Measurements from ENCODE around the gene MLLT6. TPM values are rescaled to one million over a fixed set of nuclear protein-coding genes. Genes with fewer than 3 reads are reported as not detected.

The MLLT6 gene
- total and polyA plus RNA-seq, 2 of the 13 experiments (the other 11 are each of a cell fraction or from before 2014, with no cell fraction given) = 50.7 to 69.5 TPM

DNA sequence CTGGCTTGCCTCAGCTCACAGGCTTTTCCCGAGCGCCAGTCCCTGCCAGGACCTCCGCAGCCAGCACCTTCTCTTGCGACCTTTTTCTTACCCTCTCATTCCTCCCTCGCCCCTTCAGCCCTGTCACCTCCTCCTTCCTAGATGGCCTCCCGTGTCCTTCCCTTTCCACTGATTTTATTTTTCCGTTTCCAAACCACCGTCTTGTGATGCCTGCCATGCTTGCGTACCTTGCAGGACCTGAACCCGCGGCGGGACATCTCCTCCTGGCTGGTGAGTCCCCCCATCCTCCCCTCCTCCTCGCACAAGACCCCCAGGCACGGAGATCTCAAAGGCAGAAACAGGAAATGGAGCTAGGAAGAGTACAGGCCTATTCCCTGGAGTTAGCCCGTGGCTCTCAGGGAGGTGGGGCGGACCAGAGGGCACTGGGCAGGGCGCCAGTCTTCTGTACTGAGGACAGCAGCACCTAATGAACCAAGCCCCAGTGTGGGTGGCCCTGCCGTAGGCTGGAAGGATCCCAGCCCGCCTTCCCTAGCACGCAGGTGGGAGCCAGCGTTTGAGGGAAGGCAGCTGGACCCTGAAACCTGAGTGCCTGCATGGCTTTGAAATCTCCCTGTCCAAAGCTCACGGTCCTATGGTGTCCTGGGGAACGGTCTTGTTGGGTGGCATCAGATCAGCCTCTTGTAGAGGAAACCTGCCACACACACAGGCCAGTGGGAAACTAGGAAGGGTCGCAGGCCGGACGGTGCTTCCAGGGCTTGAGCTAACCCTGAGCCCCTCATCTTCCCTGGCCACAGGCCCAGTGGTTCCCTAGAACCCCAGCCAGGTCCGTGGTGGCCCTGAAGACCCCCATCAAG, 25.7 kb downstream of the MLLT6 start (continued):
- 0 out of 2 replicates have a peak, but pooled peaks have one; percentile 71 for TF ChIP-seq ZHX1 (CRISPR knock-in tag; IDR thresholded peaks at IDR 0.05; ENCODE audit: low read depth)
- TF ChIP-seq, protein P1, sequence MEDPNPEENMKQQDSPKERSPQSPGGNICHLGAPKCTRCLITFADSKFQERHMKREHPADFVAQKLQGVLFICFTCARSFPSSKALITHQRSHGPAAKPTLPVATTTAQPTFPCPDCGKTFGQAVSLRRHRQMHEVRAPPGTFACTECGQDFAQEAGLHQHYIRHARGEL (CRISPR knock-in tag; IDR thresholded peaks at IDR 0.05) = peak; percentile 76; the same call in 1 of the 2 replicates
- TF ChIP-seq, protein P2, sequence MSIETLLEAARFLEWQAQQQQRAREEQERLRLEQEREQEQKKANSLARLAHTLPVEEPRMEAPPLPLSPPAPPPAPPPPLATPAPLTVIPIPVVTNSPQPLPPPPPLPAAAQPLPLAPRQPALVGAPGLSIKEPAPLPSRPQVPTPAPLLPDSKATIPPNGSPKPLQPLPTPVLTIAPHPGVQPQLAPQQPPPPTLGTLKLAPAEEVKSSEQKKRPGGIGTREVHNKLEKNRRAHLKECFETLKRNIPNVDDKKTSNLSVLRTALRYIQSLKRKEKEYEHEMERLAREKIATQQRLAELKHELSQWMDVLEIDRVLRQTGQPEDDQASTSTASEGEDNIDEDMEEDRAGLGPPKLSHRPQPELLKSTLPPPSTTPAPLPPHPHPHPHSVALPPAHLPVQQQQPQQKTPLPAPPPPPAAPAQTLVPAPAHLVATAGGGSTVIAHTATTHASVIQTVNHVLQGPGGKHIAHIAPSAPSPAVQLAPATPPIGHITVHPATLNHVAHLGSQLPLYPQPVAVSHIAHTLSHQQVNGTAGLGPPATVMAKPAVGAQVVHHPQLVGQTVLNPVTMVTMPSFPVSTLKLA (IDR thresholded peaks at IDR 0.05) = no peak
- 0 out of 2 replicates have a peak, but pooled peaks have one; percentile 12 for TF ChIP-seq BHLHE40 (IDR thresholded peaks at IDR 0.05; ENCODE audit: low read length)
- TF ChIP-seq ZNF782 (CRISPR knock-in tag; IDR thresholded peaks at IDR 0.05; ENCODE audit: borderline replicate concordance) = no peak; the same call in 1 of the 2 replicates
- no peak for TF ChIP-seq ZNF724P (CRISPR knock-in tag; IDR thresholded peaks at IDR 0.05; ENCODE audit: borderline replicate concordance)
- TF ChIP-seq, protein P3, sequence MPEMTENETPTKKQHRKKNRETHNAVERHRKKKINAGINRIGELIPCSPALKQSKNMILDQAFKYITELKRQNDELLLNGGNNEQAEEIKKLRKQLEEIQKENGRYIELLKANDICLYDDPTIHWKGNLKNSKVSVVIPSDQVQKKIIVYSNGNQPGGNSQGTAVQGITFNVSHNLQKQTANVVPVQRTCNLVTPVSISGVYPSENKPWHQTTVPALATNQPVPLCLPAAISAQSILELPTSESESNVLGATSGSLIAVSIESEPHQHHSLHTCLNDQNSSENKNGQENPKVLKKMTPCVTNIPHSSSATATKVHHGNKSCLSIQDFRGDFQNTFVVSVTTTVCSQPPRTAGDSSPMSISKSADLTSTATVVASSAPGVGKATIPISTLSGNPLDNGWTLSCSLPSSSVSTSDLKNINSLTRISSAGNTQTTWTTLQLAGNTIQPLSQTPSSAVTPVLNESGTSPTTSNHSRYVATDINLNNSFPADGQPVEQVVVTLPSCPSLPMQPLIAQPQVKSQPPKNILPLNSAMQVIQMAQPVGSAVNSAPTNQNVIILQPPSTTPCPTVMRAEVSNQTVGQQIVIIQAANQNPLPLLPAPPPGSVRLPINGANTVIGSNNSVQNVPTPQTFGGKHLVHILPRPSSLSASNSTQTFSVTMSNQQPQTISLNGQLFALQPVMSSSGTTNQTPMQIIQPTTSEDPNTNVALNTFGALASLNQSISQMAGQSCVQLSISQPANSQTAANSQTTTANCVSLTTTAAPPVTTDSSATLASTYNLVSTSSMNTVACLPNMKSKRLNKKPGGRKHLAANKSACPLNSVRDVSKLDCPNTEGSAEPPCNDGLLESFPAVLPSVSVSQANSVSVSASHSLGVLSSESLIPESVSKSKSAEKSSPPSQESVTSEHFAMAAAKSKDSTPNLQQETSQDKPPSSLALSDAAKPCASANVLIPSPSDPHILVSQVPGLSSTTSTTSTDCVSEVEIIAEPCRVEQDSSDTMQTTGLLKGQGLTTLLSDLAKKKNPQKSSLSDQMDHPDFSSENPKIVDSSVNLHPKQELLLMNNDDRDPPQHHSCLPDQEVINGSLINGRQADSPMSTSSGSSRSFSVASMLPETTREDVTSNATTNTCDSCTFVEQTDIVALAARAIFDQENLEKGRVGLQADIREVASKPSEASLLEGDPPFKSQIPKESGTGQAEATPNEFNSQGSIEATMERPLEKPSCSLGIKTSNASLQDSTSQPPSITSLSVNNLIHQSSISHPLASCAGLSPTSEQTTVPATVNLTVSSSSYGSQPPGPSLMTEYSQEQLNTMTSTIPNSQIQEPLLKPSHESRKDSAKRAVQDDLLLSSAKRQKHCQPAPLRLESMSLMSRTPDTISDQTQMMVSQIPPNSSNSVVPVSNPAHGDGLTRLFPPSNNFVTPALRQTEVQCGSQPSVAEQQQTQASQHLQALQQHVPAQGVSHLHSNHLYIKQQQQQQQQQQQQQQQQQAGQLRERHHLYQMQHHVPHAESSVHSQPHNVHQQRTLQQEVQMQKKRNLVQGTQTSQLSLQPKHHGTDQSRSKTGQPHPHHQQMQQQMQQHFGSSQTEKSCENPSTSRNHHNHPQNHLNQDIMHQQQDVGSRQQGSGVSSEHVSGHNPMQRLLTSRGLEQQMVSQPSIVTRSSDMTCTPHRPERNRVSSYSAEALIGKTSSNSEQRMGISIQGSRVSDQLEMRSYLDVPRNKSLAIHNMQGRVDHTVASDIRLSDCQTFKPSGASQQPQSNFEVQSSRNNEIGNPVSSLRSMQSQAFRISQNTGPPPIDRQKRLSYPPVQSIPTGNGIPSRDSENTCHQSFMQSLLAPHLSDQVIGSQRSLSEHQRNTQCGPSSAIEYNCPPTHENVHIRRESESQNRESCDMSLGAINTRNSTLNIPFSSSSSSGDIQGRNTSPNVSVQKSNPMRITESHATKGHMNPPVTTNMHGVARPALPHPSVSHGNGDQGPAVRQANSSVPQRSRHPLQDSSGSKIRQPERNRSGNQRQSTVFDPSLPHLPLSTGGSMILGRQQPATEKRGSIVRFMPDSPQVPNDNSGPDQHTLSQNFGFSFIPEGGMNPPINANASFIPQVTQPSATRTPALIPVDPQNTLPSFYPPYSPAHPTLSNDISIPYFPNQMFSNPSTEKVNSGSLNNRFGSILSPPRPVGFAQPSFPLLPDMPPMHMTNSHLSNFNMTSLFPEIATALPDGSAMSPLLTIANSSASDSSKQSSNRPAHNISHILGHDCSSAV (CRISPR knock-in tag; IDR thresholded peaks at IDR 0.05; ENCODE audit: borderline replicate concordance) = no peak
- no peak for TF ChIP-seq ZNF883 (CRISPR knock-in tag; IDR thresholded peaks at IDR 0.05; ENCODE audit: not compliant biosample characterization)
- TF ChIP-seq THYN1 (CRISPR knock-in tag; IDR thresholded peaks at IDR 0.05; ENCODE audit: borderline replicate concordance, low read depth) = no peak
- TF ChIP-seq SOX13 (IDR thresholded peaks at IDR 0.05) = no peak
- TF ChIP-seq SOX13 (CRISPR knock-in tag; conservative IDR thresholded peaks at IDR 0.05 in 1 of 2, IDR thresholded peaks at IDR 0.05 in 1 of 2) = peak in 1 of 2 experiments; percentile 48; a peak in 2 of 4 replicates
- peak; percentile 87 for TF ChIP-seq DMAP1 (CRISPR knock-in tag; IDR thresholded peaks at IDR 0.05)
- peak; percentile 47; the same call in 1 of the 2 replicates for TF ChIP-seq ZNF605 (CRISPR knock-in tag; IDR thresholded peaks at IDR 0.05)
- TF ChIP-seq ZNF234 (CRISPR knock-in tag; conservative IDR thresholded peaks at IDR 0.05) = 0 out of 2 replicates have a peak, but pooled peaks have one; percentile 49
- no peak for TF ChIP-seq GZF1 (CRISPR knock-in tag; IDR thresholded peaks at IDR 0.05)

All from HepG2 (cell line).